Large intestine (tissue), 3 donors: Measurements from ENCODE around the gene RBMS2. TPM values are rescaled to one million over a fixed set of nuclear protein-coding genes. Genes with fewer than 3 reads are reported as not detected.

Source experiments
- DNase-seq, 2 donors: peaks; one replicate each; pipeline versions ENCODE4 v3.0.0 to v3.0.0-alpha.2; 2013
- H3K27ac ChIP-seq: one replicate; pipeline ENCODE4 v1.5.1; 2013; ENCODE audit warnings: low read length
- H3K27me3 ChIP-seq: 2 replicates; pipeline ENCODE4 v1.6.1; 2013; ENCODE audit warnings: low read length; ENCODE audit not compliant: control insufficient read depth, insufficient read depth
- H3K36me3 ChIP-seq: 2 replicates; pipeline ENCODE4 v1.6.1; 2013; ENCODE audit warnings: low read length; ENCODE audit not compliant: control insufficient read depth, insufficient read depth
- H3K4me1 ChIP-seq: one replicate; pipeline ENCODE4 v1.6.1; 2013; ENCODE audit warnings: low read length; ENCODE audit not compliant: control insufficient read depth, insufficient read depth
- H3K4me3 ChIP-seq: one replicate; pipeline ENCODE4 v1.5.1; 2013; ENCODE audit warnings: low read length
- H3K9me3 ChIP-seq: one replicate; pipeline ENCODE4 v1.6.1; 2013; ENCODE audit warnings: mild to moderate bottlenecking, low read depth, low read length, moderate library complexity; ENCODE audit not compliant: control insufficient read depth
- WGBS: methylation state at CpG from one replicate; pipeline ENCODE4 v1.1.5; 2013; ENCODE audit warnings: low lambda C conversion rate; ENCODE audit not compliant: insufficient coverage; 5-methylcytosine and 5-hydroxymethylcytosine counted together
- polyA plus RNA-seq: library from polyadenylated mRNA; unstranded; fragments of 120-200 nt; gene quantifications from one replicate; pipeline ENCODE4 v1.2.1, GENCODE V29; 2013

RBMS2 gene
- polyA plus RNA-seq, 1 donor, result 22.5 TPM

DNA sequence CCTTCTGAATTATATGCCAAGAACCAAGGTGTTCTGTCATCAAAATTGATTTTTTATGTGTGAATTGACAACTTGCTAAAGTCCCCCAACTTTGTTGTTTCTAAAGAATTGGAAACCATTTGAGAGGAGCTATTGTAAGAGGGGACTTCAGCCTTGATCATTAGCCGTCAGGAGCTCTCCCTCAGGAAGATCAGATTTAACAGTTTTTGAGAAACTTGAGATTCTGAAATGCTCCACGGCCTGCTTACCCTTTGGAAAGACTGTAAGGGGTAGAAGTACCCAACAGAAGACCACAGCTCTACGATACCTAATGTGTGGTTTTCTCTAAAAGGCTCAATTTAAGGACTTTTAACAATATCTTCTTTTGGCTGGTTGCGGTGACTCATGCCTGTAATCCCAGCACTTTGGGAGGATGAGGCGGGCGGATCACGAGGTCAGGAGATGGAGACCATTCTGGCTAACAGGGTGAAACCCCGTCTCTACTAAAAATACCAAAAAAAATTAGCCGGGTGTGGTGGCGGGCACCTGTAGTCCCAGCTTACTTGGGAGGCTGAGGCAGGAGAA, 57.4 kb downstream of the RBMS2 start:
- Histone ChIP-seq H3K36me3 (peaks cover 34% of the 10 kb centered on the region), H3K4me1 (no peaks in the 10 kb centered on the region), H3K9me3 (no peaks in the 10 kb centered on the region), H3K4me3 (no peak overlapping the region), H3K27ac (no peak overlapping the region), H3K27me3 (no peaks in the 10 kb centered on the region)
- DNase-seq, result no peak
- WGBS, result 100% methylated on average over 1 of the region's 10 CpGs

DNA sequence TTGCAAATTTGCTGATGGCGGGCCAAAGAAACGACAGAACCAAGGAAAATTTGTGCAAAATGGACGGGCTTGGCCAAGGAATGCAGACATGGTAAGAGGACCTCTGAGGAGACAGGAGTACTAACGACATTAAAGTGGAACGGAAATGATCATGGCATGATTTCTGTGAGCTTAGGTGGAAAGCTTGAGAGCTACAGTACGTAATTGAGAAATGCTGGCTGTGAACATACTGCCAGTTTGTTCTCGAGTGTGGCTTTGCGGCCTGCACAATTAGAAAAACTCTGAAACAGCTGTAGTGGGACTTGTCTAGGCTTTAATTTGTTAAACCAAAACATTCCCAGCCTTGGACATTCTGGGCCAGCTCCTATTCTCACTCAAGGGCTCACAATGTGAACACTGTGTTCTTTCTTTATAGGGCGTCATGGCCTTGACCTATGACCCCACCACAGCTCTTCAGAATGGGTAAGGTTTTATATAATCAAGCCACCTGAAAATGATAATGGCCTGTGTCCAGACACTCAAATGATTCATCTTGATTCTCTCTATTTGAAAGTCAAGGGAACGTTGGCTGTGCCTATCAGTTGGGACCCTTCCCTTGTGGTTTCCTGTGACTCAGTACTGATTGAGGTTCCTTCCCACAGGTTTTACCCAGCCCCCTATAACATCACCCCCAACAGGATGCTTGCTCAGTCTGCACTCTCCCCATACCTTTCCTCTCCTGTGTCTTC, 60.0 kb downstream of the RBMS2 start:
- DNase-seq, result no peak
- Histone ChIP-seq H3K27me3 (no peaks in the 10 kb centered on the region), H3K27ac (no peak overlapping the region), H3K9me3 (no peaks in the 10 kb centered on the region), H3K36me3 (peaks cover 28% of the 10 kb centered on the region), H3K4me1 (no peaks in the 10 kb centered on the region), H3K4me3 (no peak overlapping the region)
- WGBS, result 78% methylated on average over 3 of the region's 10 CpGs

DNA sequence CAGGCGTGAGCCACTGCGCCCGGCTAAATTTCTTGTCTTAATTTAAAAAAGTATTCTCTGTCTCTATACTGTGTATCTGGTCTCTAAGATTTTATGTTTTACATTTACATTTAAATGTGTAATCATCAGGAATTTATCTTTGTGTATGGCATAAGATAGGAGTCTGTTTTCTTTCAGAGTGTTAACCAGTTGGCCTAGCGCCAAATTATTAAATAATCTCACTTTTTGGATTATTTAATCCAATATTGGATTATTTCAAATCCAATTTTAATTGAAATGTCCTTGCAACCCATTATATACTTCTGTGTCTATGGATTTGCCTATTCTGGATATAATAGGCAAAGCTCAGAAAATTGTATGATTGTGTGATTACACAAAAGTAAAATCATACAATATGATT, 63.5 kb downstream of the RBMS2 start:
- peaks cover 5% of the 10 kb centered on the region for H3K4me1 ChIP-seq
- peaks cover 48% of the 10 kb centered on the region for H3K36me3 ChIP-seq
- H3K9me3 ChIP-seq, result no peaks in the 10 kb centered on the region
- no peak overlapping the region for H3K4me3 ChIP-seq
- no peaks in the 10 kb centered on the region for H3K27me3 ChIP-seq
- no peak overlapping the region for H3K27ac ChIP-seq
- no peak for DNase-seq
- 71% methylated on average over 1 of the region's 4 CpGs for WGBS

DNA sequence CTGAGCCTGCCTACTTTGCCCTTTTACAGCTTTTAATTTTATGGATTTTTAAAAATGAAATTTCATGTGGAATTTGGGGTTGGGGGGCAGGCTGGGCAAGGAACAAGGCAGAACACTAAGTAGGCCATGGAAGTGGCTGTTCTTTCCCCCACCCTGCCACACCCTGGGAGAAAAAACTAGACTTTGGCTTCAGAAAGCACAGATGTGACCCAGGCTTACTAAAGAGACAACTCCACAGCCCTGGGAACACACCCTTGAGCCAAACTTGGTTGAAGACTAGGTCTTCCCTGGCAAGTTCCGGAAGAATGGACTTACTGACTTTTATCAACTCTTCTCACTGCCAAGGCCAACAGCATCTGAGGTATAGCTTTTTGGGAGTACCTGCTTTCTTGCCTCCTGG, 68.2 kb downstream of the RBMS2 start:
- Histone ChIP-seq H3K4me3 (no peak overlapping the region), H3K36me3 (peaks cover 30% of the 10 kb centered on the region), H3K4me1 (peaks cover 8% of the 10 kb centered on the region), H3K27me3 (no peaks in the 10 kb centered on the region), H3K27ac (no peak overlapping the region), H3K9me3 (no peaks in the 10 kb centered on the region)
- WGBS, result no CpG with 5 or more reads among the region's 1 CpG
- DNase-seq, result peak in 1 of 2 donors; percentile 47

DNA sequence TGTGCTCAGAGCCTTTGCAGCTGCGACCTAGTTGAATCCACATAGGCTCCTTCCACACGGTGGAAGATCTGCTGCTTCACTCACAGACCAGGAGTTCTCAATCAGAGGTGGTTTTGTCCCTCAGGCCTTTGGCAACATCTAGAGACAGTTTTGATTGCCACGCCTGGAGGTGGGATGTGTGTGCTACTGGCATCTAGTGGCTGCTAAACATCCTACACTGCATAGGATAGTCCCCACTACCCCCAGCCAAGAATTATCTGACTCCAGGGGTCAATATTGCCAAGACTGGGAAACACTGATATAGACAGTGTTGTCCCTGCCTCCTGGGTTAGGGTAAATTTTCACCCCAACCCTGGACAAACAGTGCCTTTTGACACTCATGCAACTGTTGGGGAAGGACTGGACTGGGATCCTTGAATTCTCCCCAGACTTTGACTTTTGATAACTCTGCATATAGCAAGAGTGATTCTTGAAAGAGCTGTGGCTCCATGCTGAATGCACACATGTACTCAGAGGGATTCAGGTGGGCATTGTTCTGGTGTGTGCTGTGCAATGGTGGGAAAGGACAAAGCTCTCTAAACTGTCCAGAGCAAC, 68.7 kb downstream of the RBMS2 start:
- no CpG with 5 or more reads among the region's 3 CpGs for WGBS
- Histone ChIP-seq H3K27ac (no peak overlapping the region), H3K4me1 (peaks cover 8% of the 10 kb centered on the region), H3K9me3 (no peaks in the 10 kb centered on the region), H3K36me3 (peaks cover 32% of the 10 kb centered on the region), H3K4me3 (no peak overlapping the region), H3K27me3 (no peaks in the 10 kb centered on the region)
- DNase-seq, result peak in 1 of 2 donors; percentile 30

DNA sequence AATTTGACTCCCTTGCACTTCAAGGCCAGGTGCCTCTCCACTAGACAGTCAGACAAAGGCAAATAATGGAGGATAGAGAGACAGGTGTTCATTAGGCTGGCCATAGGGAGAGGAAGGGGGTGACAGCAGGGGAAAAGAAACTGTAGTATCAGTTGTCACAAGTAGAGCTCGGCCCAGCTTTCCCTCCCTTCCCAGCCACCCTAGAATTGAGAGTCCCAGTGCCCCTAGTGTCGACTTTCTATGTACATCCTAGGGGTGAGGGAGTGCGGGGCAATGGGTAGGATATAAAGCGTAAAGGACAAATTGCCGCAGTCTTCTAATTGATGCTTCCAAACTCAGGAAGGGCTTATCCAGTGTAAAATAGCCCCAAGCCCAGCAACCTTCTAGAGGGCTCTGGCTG, 69.5 kb downstream of the RBMS2 start:
- Histone ChIP-seq H3K27me3 (no peaks in the 10 kb centered on the region), H3K36me3 (peaks cover 35% of the 10 kb centered on the region), H3K9me3 (no peaks in the 10 kb centered on the region), H3K27ac (no peak overlapping the region), H3K4me1 (peaks cover 8% of the 10 kb centered on the region), H3K4me3 (no peak overlapping the region)
- WGBS, result no CpG with 5 or more reads among the region's 5 CpGs
- DNase-seq, result no peak

DNA sequence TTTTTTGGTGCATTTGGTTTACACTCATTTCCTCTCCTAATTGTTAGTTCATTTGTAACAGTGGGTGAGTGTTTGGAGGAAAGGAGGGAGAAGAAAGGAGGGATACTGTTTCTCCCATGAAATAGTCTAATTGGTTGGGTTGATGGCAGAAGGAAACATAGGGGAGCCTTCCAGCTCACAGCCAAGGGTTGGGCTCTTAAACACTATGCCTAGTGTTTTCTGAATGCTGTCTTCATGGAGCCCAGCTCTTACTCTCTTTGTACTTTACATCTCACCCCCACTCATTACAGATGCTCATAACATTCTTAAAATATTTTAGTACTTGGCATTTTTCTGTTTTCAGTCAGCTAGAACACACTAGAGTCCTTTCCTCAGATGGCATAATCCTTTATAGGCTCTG, 70.3 kb downstream of the RBMS2 start:
- Histone ChIP-seq H3K27me3 (no peaks in the 10 kb centered on the region), H3K4me1 (peaks cover 8% of the 10 kb centered on the region), H3K9me3 (no peaks in the 10 kb centered on the region), H3K36me3 (peaks cover 41% of the 10 kb centered on the region), H3K4me3 (no peak overlapping the region), H3K27ac (no peak overlapping the region)
- no peak for DNase-seq

DNA sequence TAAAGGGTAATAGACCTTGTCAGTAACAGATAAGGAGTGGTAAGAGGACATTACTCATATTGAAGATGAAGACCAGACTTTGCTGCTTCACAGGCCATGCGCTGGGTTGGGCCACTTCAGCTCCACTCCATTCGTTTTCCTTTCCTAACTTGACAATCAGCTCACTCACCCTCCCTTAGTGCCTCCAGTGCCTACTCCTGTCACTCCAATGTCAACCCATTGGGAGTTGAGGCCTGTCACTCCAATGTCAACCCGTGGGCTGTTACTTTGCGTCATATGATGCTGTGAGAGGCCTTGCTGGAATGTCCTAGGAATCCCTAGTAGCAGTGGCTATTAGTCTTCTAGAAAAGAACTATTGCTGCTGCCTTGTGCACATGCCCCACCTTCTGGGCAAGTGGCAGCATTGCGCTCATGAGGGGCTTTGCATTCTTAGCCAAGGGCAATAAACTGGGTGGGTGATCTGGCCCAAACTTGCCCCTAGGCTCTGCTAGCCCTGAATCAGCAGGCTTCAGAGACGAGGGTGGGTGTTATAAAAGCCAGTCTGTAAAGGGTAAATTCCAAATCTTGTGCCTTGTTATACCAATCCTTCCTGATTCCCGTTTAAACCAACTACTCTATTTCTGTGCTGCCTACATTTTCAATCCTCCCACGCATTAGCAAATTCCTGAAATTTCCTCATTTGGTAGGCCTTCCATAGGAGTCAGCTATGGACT, 72.4 kb downstream of the RBMS2 start:
- H3K36me3 ChIP-seq, result peaks cover 43% of the 10 kb centered on the region
- no peaks in the 10 kb centered on the region for H3K27me3 ChIP-seq

DNA sequence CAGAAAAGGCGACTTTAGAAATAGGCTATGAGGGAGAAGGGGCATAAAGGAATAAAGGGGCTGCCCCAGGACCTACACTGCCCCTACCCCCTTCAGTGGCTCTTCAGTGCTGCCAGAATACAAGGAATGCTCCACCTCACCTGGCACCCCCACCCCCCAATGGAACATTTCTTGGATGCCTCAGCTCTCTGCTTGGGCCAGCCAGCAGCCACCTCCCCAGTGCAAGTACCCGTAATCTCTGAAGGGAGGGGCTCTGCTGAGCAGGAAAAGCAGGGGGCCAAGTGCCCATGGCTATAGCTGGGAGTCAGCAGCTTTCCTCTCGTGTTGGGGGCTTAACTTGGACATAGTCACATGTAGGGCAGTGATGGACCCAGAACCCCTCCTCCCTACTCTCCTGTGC, 75.2 kb downstream of the RBMS2 start:
- no peak overlapping the region for H3K27ac ChIP-seq
- H3K4me3 ChIP-seq, result no peak overlapping the region
- WGBS, result no CpG with 5 or more reads among the region's 3 CpGs
- peaks cover 61% of the 10 kb centered on the region for H3K36me3 ChIP-seq
- no peak for DNase-seq
- no peaks in the 10 kb centered on the region for H3K9me3 ChIP-seq
- H3K4me1 ChIP-seq, result peaks cover 4% of the 10 kb centered on the region
- no peaks in the 10 kb centered on the region for H3K27me3 ChIP-seq

More for the DNA sequence above, 72.4 kb downstream of the RBMS2 start:
- Histone ChIP-seq H3K4me3 (no peak overlapping the region), H3K9me3 (no peaks in the 10 kb centered on the region), H3K27ac (no peak overlapping the region), H3K4me1 (peaks cover 8% of the 10 kb centered on the region)
- DNase-seq, result peak; percentile 44 to 60
- WGBS, result 71% methylated on average over 2 of the region's 8 CpGs

DNA sequence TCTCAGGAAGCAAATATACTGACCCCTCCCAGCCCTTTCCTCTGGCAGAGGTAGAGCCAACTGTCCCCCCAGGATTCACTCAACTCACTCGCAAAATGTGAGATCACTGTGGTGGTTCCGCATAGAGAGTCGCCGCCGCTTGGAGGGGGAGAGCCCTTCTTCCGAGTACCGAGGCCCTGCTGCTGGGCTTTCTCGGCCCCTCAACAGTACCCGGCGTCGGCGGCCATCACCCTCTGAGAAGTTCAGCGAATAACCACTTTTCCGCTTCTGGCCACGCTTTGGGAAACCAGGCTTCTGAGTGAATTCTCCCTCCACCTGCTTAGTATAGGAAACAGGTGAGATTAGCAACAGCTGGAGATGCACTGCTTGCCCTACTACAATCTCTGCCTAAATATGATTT, 77.4 kb downstream of the RBMS2 start:
- Histone ChIP-seq H3K27ac (no peak overlapping the region), H3K4me3 (no peak overlapping the region), H3K9me3 (no peaks in the 10 kb centered on the region), H3K27me3 (no peaks in the 10 kb centered on the region), H3K4me1 (no peaks in the 10 kb centered on the region), H3K36me3 (peaks cover 82% of the 10 kb centered on the region)
- no peak for DNase-seq
- no CpG with 5 or more reads among the region's 15 CpGs for WGBS
